Suprapubic skin (tissue), 4 donors: ENCODE measurements around the gene LRRC46. TPM values are rescaled to one million over a fixed set of nuclear protein-coding genes. Genes with fewer than 3 reads are reported as not detected.

Source experiments
- DNase-seq, 2 donors: peaks; one replicate each; pipeline ENCODE4 v3.0.0-alpha.2; 2019; ENCODE audit warnings: low spot score in 2 of 2
- H3K27ac ChIP-seq: fragments of 200-600 bp; sonication (generic); one replicate; pipeline ENCODE4 v1.5.1; 2019
- H3K27me3 ChIP-seq: fragments of 200-600 bp; sonication (generic); one replicate; pipeline ENCODE4 v1.5.1; 2019
- H3K36me3 ChIP-seq: fragments of 200-600 bp; sonication (generic); one replicate; pipeline ENCODE4 v1.5.1; 2019
- H3K4me1 ChIP-seq: fragments of 200-600 bp; sonication (generic); one replicate; pipeline ENCODE4 v1.5.1; 2019
- H3K4me3 ChIP-seq: fragments of 200-600 bp; sonication (generic); one replicate; pipeline ENCODE4 v1.5.1; 2019; ENCODE audit warnings: mild to moderate bottlenecking
- H3K9me3 ChIP-seq: fragments of 200-600 bp; sonication (generic); one replicate; pipeline ENCODE4 v1.5.1; 2019
- CTCF ChIP-seq, 2 donors: fragments of 200-600 bp in 1 of 2; fragments of 450-650 bp in 1 of 2; sonication (generic) in 1 of 2; IDR thresholded peaks; one replicate each; pipeline ENCODE4 v1.5.1; 2016 to 2019; ENCODE audit warnings: antibody characterized with exemption in 2 of 2, mild to moderate bottlenecking in 1 of 2, moderate library complexity in 1 of 2
- EP300 ChIP-seq: sonication (generic); formaldehyde crosslinking; IDR thresholded peaks from one replicate; pipeline ENCODE4 v1.6.1; 2017; ENCODE audit warnings: antibody characterized with exemption
- POLR2A ChIP-seq, 2 donors: fragments of 450-650 bp; IDR thresholded peaks; one replicate each; pipeline ENCODE4 v1.6.1; 2017; ENCODE audit warnings: antibody characterized with exemption in 2 of 2, mild to moderate bottlenecking in 2 of 2, moderate library complexity in 2 of 2
- POLR2AphosphoS5 ChIP-seq, 3 donors: sonication (generic); formaldehyde crosslinking; IDR thresholded peaks; one replicate each; pipeline ENCODE4 v1.6.1; 2017; ENCODE audit warnings: antibody characterized with exemption in 3 of 3
- WGBS: methylation state at CpG from one replicate; pipeline ENCODE4 v1.1.5; 2018; 5-methylcytosine and 5-hydroxymethylcytosine counted together
- total RNA-seq, 4 donors: library from RNA; depleted of rRNA; stranded (reverse); fragments of >200 nt; gene quantifications; one replicate each; pipeline ENCODE4 v1.1.0, GENCODE V29; 2016

Gene LRRC46
- total RNA-seq, 4 donors from 2014 or later = not detected

GRCh38 chr17:47872651-47873161 is 41.2 kb downstream of the LRRC46 start:
- 50% methylated on average over 1 of the region's 15 CpGs for WGBS
- Histone ChIP-seq H3K27ac (no peak overlapping the region), H3K4me3 (no peak overlapping the region)

GRCh38 chr17:47873200-47874090 is 42.0 kb downstream of the LRRC46 start:
- no peak for DNase-seq
- Histone ChIP-seq H3K4me1 (peaks cover 15% of the 10 kb centered on the region), H3K4me3 (no peak overlapping the region), H3K27me3 (peaks cover 77% of the 10 kb centered on the region), H3K36me3 (no peaks in the 10 kb centered on the region), H3K27ac (no peak overlapping the region), H3K9me3 (no peaks in the 10 kb centered on the region)
- no peak for TF ChIP-seq CTCF (IDR thresholded peaks at IDR 0.05)
- no peak for TF ChIP-seq POLR2A (IDR thresholded peaks at IDR 0.05)
- no peak for TF ChIP-seq EP300
- TF ChIP-seq POLR2AphosphoS5 (IDR thresholded peaks at IDR 0.05) = no peak
- 76% methylated on average over 4 of the region's 4 CpGs for WGBS

More at GRCh38 chr17:47872651-47873161, 41.2 kb downstream of the LRRC46 start:
- TF ChIP-seq EP300 = no peak
- TF ChIP-seq CTCF (IDR thresholded peaks at IDR 0.05) = no peak
- no peak for TF ChIP-seq POLR2A (IDR thresholded peaks at IDR 0.05)
- no peak for TF ChIP-seq POLR2AphosphoS5 (IDR thresholded peaks at IDR 0.05)
- peaks cover 76% of the 10 kb centered on the region for H3K27me3 ChIP-seq
- H3K4me1 ChIP-seq = peaks cover 15% of the 10 kb centered on the region
- no peaks in the 10 kb centered on the region for H3K36me3 ChIP-seq
- DNase-seq = no peak
- H3K9me3 ChIP-seq = no peaks in the 10 kb centered on the region

- WGBS = 54% methylated on average over 10 of the region's 11 CpGs
- DNase-seq = no peak
- H3K27me3 ChIP-seq = peaks cover 70% of the 10 kb centered on the region
Measured at GRCh38 chr17:47875011-47875985, 43.8 kb downstream of the LRRC46 start.

DNA sequence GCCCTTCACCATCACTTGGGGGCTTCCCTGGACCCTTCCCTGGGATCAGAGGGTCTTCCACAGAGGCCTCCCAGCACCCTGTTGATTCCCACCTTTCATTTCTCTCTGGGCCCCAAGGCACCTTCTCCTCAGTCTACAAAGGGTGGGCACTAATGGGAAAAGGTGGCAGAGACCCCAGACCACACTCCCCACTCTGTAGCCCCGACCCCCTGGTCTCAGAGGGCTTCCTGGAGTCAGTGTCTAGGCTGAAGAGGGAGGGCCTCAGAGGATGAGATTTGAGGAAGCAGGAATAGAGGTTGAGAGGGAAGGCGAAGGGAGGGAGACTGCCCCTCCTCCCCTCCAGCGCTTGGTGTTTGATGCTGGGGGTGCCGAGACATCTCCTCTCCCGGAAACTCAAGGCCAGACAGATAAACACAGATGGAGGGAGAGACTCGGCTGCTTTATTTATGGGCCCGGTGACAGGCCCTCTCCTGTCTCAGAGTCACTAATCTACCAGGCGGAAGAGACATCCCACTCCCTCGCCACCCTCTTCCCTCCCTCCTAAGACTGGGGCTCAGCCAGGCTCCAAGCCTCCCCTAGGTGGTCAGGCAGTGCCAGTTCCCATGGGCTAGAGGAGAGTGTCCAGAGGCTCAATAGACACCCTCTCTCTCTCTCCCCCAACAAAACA is 46.0 kb downstream of the LRRC46 start:
- Histone ChIP-seq H3K4me1 (peaks cover 17% of the 10 kb centered on the region), H3K36me3 (no peaks in the 10 kb centered on the region), H3K4me3 (no peak overlapping the region), H3K27ac (no peak overlapping the region), H3K27me3 (peaks cover 49% of the 10 kb centered on the region), H3K9me3 (no peaks in the 10 kb centered on the region)
- DNase-seq = no peak
- no peak for TF ChIP-seq EP300
- WGBS = 56% methylated on average over 9 of the region's 9 CpGs

More at GRCh38 chr17:47875011-47875985, 43.8 kb downstream of the LRRC46 start:
- TF ChIP-seq POLR2AphosphoS5 (IDR thresholded peaks at IDR 0.05) = no peak
- no peak for TF ChIP-seq CTCF (IDR thresholded peaks at IDR 0.05)
- TF ChIP-seq POLR2A (IDR thresholded peaks at IDR 0.05) = no peak
- TF ChIP-seq EP300 = no peak
- no peaks in the 10 kb centered on the region for H3K36me3 ChIP-seq
- no peak overlapping the region for H3K4me3 ChIP-seq
- no peaks in the 10 kb centered on the region for H3K9me3 ChIP-seq
- H3K4me1 ChIP-seq = peaks cover 15% of the 10 kb centered on the region
- H3K27ac ChIP-seq = no peak overlapping the region
